Midbrain (tissue), 1 donor: ENCODE results near the gene SLC24A3.

Experiments
- DNase-seq: peaks from one replicate; lab custom pipeline; 2025; lab: John Stamatoyannopoulos, UW

Gene SLC24A3

DNA sequence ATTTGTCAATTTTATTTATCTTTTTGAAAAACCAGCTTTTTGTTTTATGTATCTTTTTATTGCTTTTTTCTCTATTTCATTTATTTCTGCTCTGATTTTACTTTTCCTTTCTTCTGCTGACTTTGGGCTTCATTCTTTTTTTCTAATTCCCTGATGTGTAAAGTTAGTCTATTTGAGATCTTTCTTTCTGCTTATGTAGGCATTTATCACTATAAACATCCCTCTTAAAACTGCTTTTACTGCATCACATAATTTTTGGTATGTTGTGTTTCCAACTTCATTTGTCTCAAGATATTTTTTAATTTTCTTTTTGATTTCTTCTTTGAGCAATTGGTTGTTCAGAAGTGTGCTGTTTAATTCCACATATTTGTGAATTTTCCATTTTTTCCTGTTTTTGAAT is 174.8 kb downstream of the SLC24A3 start:
- DNase-seq: no peak

DNA sequence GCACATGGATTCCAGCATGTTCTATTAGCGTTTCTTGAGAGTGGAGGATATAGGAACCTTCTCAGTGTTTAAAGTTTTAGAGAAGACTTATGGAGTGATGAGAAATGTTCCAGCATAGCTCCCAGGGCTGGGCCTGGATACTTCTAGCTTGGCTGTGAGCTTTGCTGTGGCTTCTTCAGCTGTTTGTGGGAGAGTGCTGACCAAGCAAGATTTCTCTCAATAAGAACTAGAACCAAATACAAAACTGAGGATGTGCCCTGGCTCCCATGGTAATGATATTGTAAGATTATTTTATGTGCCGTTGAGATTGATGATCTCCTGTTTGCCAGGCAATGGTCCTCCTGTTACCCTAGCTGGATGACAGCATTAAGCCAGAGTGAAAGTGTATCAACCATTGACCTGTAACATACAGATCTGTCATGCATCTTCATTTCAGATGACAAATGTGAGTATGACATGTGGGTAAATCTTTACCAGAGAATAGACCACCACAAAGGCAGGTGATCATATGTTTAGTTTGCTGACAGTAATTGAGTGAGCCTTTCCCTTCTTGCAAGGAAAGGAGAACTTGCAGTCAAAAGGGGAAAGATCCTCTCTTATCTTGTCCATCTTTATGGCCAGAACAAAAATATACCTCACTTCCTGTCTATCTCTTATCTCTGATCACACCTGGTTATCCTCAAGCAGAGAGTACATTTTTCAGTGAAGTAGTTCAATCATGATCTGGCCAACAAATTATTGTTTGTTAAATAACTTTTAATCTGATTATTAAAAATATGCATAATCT is 180.1 kb downstream of the SLC24A3 start:
- no peak for DNase-seq

DNA sequence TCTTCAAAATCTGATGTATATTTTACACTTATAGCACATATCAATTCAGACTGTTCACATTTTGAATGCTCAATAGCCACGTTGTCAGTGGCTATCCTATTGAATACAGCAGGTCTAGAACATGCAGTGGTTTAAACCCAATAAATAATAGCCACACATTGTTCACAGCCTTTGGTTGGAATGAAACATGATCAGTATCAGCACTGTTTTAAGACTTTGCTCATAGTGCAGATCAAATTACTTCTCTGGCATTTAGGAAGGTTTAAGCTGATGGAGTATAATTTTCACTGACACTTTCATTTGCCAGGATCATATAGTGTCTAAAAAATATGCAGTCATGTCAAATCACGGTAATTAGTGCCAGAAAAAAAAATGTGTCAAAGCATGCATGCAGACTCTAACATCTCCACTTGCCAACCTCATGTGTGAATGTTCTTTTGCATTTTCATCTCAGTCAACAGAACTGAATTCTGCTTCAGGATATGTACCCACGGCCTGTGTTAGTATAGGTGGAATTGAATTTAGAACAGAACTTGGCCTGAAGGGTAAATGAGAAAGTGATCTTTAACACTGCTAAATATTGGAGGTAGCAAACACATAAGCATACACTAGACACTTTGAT is 184.1 kb downstream of the SLC24A3 start:
- no peak for DNase-seq

DNA sequence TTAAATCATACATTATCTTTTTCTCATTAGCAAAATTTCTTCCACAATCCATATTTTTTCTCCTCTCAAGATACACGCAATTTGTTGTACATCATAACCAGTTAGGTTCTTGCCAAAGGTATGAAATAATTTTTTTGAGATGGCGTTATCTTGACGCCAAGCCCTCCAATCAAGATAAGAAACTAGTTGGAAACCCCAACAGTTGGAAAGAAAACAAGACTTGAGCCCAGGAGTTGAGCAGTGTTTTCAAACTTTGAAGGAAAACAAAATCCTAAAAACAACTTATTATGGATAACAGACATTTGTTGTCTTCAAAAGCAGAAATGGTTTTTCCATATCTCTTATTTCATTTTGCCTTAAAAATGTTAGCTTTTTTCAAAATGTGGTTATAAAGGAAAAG is 184.8 kb downstream of the SLC24A3 start:
- DNase-seq: no peak

DNA sequence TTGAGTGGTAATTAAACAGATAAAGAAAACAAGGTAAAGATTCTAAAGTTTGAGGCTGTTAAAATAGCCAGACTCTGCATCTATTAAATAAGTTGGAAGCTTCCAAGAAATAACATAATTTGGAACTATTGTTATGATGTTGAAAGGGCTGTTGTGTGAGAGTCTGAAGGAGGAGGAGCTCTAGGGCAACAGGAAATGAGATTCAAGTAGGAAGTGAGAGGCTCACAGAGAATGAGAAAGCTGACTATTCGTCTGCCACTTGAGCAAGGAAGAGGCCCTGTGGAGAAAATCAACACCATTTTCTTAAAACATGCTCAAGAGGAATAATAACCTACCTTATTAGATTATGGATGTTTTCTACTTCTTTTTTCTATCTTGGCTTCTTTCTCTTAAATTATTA is 185.2 kb downstream of the SLC24A3 start:
- no peak for DNase-seq

DNA sequence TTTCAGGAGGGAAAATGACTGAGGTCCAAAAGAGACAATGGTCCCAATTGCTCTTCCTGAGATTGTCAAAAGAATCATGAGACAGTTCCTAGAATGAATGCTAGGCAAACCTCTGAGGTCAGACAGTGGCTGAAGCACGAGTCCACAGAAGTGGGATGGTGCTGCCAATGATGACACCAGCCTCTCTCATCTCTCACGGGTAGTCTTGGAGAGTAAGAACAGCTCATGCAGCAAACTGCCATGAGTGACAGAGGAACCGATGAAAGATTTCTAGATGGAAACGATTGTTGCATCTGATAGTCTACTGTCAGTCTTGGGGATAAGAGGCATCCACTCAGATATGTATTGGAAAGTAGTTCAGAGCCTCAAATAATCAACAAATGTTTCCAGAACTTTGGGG is 188.7 kb downstream of the SLC24A3 start:
- DNase-seq: no peak

DNA sequence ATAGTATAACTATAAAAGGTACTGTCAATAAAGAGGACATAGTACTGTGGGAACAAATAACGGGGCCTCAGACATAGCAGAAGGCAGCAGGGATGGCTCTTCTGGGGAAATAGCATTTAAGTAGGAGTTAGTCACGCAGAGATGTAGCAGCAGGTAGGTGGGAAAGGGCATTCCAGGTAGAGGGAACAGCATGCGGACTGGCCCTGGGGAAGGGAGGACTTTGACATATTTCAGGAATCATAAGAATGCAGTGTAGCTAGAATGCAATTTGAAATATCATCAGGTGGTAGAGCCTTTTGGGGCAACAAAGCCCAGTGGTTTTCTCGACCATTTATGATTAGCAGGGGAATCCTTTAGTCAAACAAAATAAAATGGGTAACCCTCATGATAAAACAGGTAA is 191.1 kb downstream of the SLC24A3 start:
- DNase-seq: no peak

DNA sequence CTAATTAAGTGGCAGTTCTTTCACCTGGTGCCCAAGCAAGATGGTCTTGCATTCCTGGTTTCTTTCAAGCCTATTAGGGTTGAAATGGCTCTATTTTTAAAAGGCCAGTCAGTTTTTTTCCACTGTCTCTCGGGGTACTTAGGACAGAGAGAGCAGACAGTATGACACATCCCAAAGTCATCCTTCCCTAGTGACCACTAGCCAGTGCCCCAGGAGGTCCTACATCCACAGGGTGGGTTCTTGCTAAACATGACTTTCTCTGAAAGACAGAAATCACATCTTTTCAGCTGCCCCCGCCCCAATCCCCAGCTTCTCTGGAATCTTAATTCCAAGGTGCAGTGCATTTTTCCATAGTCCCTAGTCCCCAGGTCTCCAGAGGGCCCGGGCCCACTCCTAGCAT is 192.4 kb downstream of the SLC24A3 start:
- no peak for DNase-seq

DNA sequence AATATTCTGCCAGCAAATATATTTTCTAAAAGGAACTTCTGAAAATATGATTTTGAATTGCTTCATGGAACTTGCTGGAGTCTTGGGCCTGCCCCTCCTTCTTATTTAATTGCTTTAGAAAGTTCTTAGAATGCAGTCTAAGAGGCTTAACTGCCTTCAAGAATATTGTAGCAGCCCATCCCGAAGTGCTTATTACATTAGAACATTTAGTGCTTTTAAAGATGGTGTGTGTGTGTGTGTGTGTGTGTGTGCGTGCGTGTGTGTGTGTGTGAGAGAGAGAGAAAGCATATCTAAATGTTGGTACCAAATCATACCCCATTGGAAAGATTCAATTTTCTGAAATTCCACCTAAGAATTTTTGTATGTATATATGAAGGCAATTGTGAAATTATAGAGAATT is 193.5 kb downstream of the SLC24A3 start:
- no peak for DNase-seq

DNA sequence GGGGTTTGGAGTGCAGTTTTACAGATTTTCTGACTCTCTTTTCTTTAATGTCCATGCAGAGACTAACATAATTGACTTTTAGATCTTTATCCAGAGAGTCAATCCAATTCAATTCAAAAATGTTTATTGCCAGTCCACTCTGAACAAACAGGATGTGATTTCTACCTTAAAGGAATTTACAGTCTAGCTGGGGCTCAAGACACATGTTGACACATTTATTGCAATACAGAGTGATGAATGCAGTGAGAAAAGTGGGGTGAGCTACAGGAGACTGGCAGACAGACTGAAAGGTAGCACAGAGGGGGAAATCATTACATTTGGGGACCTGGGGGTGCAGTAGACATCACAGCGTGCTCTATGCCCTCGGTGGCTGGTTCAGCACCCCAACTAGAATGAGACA is 193.9 kb downstream of the SLC24A3 start:
- no peak for DNase-seq

DNA sequence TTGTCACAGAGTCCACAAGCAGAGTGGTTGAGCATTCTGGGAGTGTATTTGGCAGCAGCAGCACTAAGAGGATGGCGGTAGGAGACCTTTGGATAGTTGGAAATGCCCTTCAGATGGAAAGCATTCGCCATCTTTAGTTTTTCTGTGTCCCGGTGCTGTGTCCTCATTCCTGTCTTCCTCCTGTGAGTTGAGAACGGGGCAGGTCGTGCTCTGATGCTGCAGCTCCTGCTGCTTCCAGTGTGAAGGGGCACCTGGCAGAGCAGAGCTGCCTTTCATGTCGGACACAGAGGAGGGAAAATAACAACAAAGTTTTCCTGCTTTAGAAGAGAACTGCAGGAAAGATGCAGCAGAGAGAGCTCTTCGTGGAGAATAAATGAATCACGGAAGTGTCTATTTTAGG is 194.8 kb downstream of the SLC24A3 start:
- no peak for DNase-seq

DNA sequence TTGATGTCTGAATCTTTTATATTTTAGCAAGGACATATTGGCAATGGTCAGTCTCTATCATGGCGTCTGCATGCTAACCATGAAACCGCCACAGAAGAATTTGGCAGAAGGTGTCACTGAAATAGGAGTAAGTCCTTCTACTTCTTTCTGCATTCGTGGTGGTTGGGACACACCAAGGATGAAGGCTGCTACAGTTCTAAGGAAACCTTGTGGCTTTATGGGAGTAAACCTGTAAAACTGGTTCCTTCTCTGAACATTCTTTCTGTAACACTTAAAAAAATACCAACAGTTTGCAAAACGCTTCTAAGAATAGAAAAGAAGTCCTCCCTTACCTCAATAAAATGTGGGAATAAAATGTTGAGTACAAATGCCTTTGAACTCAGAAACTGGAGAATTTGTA is 195.3 kb downstream of the SLC24A3 start:
- no peak for DNase-seq

DNA sequence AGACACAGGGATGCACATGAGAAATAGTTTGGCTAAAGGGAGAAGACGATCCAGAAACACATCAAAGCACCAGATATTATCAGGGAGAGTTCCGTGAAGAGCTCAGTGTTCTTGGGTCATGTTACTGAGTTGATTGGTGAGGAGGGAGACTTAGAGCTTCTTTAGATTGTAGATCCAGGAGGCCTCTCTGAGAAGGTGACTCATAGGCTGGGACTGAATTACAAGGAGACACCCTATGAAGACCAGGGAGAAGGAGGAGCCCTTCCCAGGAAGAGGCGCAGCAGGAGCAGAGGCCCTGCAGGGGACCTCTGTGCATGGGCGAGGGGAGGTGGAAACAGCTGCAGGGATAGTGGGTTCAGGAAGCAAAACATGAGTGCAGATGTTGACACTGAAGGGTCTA is 196.5 kb downstream of the SLC24A3 start:
- no peak for DNase-seq

DNA sequence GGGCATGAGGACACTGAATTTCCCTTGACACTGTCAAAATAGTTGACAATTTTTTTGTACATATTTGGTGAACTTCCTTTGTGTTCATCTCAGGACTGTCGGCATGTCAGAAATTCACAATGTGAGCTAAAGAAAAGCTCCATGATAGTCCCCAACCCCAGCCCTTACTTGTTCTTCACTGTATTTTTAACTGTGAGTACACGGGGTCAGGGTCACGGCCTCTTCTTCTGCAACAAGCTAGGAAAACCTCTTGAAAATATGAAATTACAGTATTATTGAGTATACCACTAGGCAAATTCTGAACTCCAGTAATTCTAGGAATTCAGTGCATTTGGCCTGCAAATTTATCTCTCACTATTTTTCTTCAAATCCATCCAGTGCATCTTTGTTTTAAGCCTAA is 199.4 kb downstream of the SLC24A3 start:
- no peak for DNase-seq

DNA sequence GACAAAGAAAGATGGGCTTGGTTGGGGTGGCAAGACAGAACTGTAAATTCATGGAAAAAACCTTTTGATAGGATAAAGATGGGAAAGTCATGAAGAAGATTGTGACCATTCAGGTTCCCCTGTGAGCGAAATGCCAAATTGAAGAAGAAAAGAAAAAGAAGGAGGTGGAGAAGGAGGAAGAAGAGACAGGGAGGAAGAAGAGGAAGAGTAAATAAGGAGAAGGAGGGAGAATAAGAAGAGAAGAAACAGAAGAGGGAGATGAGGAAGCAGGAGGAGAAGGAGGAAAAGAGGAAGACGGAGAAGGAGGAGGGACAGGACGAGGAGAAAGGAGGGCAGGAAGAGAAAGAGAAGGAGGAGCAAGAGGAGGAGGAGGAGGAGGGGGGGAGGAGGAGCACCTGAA is 199.8 kb downstream of the SLC24A3 start:
- DNase-seq: no peak

DNA sequence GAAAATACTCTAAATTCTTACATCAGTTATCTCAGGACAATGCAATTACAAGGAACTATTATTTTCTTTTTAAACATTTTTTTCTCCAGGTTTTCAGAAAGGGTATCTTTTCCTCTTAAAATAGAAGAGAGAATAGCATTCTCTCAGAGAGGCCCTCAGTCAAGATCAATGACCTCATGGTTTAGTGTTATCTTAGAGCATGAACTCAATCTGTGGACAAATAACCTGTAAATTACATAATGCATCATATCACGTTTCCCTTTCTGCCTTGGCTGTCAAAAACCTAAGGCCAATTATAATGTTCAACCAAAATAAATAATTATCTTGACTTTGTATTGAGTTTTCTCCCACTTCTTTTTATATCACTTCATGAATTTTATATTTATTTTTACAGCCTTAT is 202.2 kb downstream of the SLC24A3 start:
- DNase-seq: no peak

DNA sequence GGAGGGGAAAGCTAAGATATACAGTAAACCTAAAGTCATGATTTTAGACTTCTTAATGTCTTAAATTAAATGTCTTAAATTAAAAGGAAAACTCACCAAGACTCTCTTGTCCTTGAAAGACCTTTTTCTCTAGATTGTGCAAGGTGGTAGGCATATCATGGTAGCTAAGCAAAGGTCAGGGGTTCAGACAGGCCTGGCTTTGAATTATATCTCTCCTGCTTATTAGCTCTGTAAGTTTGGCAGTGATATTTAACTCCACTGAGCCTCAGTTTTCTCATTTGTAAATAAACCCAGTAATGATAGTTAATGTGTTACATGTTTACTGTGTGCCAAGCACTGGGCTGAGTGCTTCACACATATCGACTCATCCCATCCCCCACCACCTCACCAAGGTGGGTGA is 203.3 kb downstream of the SLC24A3 start:
- no peak for DNase-seq

DNA sequence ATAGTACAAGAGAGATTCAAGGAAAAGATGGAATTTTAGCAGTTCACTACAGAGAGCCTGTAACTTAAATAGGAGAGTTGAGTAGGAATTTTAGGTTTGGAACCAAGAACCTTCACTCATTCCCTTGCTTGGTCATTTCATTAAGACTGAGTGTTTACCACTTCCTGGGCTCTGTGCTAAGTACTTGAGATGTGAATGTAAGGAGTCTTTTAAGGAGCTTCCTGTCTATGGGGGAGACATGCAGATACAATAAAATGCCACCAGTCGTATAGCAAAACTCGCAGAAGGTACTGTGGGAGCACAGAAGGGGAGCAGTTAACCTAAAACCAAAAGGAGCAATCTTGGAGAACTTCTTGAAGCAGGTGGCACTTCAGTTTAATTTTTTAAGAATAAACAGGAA is 204.2 kb downstream of the SLC24A3 start:
- no peak for DNase-seq

DNA sequence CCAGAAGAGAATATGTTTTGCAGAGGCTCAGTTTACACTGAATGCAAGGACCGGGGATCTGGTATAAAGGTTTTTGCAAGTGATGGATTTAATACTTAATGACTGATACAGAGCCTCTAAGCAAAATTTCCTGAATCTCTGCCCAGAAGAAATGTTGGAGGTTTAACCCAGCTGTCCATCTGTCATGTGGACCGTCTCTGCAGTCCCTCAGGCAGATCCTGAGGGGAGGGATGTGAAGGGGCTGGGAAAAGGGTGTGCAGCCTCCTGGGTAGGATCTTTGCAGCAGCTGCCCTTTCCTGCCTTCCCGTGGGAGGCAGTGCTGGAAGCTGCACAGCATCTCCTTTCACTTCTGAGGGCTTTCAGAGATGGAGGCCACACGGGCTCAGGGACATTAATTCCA is 207.0 kb downstream of the SLC24A3 start:
- DNase-seq: no peak

DNA sequence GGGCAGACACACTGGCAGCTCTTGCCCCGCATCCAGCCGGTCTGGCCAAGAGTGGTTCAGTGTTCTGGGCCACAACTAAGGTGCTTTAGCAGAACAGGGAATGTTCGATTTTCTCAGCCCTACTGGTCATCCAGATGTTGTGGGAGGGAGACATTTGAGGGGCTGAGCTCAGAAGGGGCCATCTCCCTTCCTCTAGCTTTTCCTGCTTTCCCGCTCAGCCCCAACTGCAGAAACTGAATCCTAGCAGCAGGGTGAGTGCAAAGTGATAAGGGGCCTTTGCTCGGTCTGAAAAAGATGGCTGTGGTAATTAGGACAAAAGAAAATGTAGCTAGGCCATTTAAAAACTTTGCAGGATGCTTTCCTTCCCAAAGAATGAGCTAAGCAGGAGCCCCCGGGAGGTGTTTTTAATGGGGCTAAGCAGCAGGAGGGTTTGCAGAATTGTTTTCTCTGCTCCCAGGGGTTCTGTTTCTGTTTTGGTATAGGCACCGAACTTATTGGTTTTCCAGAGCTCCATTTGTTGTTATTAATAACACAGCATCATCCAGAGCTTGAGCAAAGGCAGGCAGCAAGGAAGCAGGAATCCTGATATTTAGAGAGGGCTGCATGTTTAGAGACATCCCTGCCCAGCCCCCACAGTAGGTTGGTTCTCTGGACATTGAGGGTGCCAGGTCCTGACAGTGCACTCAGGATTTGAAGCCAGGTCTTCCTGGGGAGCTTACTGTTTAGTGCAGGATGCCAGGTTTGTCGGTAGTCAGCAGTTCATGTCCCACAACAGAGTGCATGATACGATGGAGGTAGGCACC is 210.9 kb downstream of the SLC24A3 start:
- no peak for DNase-seq

DNA sequence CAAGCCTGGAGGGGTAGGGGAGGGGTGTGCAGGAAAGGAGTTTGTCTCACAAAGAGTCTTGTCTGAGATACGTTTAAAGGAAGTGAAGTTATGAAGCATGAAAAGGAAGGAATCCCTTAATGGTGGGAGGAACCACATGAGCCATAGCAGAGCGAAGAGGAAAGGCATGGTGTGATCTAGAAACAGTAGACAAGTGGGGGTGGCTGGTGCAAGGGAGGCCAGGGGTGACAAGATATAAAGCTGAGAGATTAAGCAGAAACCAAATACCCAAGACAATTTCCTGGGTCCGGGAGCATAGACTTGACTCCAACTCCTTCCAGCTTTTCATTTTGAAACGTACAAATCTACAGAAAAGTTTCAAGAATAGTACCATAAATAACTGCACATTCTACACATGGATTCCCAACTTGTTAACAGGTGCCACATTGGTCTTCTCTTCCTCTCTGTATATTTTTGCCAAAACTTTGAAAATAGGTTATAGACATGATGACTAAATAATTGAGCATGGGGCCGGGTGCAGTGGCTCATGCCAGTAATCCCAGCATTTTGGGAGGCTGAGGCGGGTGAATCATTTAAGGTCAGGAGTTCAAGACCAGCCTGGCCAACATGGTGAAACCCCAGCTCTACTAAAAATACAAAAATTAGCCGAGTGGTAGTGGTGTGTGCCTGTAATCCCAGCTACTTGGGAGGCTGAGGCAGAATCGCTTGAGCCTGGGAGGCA is 211.6 kb downstream of the SLC24A3 start:
- DNase-seq: no peak

DNA sequence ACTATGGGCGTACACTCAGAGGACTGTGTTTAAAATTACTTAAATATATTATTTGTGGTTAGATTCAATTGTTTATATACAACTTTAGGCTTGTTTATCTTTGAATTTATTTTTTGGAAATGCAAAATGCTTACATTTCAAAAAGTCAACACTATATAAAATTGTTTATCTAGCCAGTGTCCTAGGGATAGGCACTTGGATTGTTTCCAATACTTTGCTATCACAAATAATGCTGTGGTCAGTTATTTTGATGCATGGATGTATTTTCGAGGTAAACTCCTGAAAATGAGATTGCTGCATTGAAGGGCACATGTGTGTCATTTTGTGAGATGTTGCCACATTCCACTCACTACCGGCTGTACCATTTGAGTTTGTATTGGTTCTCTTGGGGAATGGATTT is 213.9 kb downstream of the SLC24A3 start:
- no peak for DNase-seq

DNA sequence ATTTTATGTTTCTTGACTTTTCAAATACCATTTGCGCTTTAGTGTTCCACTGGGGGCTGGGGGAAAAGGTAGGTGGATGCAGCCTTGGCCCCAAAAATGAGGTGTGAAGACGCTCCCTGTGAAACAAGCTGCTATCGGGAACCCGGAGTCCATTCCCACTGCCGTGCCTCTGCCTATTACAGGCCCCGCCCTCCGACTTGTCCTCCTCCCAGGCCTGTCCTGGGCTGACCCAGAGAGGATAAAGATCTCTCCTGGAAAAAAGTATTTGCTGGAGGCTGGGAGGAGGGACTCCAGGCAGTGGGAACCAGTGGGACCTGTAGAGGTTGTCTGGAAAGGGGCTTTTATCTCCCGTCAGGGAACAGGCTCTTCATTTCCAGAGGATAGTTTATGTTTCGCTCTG is 215.0 kb downstream of the SLC24A3 start:
- no peak for DNase-seq
